Hepatic stellate cell (primary cell): Measurements from ENCODE around the gene ZWILCH.

Experiments
- DNase-seq: peaks from one replicate; pipeline ENCODE4 v3.0.0; 2011; ENCODE audit warnings: low spot score

ZWILCH gene

GRCh38 chr15:66545255-66545654, 40.1 kb downstream of the ZWILCH start:
- DNase-seq: no peak

- no peak for DNase-seq
Measured at GRCh38 chr15:66555685-66556084, 50.6 kb downstream of the ZWILCH start.

- DNase-seq: no peak
Measured at GRCh38 chr15:66558271-66558670, 53.1 kb downstream of the ZWILCH start.

GRCh38 chr15:66560856-66561525, 55.9 kb downstream of the ZWILCH start:
- DNase-seq: no peak

GRCh38 chr15:66563126-66563525, 58.0 kb downstream of the ZWILCH start:
- DNase-seq: no peak

- DNase-seq: no peak
Measured at GRCh38 chr15:66563566-66564110, 58.5 kb downstream of the ZWILCH start.

- no peak for DNase-seq
Measured at GRCh38 chr15:66564136-66565041, 59.3 kb downstream of the ZWILCH start.

GRCh38 chr15:66565141-66565641, 60.1 kb downstream of the ZWILCH start:
- no peak for DNase-seq

- peak; percentile 71 for DNase-seq
Measured at GRCh38 chr15:66565741-66566144, 60.6 kb downstream of the ZWILCH start, which contains the start of gene LCTL. Gene LCTL (minus strand): TSS chr15:66565998. CDS start chr15:66565365, 633 bp downstream.

- peak; percentile 78 for DNase-seq
Measured at GRCh38 chr15:66566963-66567531, 61.9 kb downstream of the ZWILCH start.

- no peak for DNase-seq
Measured at GRCh38 chr15:66567897-66568296, 62.8 kb downstream of the ZWILCH start.

- DNase-seq: no peak
Measured at GRCh38 chr15:66569461-66570137, 64.5 kb downstream of the ZWILCH start.

- no peak for DNase-seq
Measured at GRCh38 chr15:66570327-66570726, 65.2 kb downstream of the ZWILCH start.

- no peak for DNase-seq
Measured at GRCh38 chr15:66570842-66571478, 65.8 kb downstream of the ZWILCH start.

- DNase-seq: no peak
Measured at GRCh38 chr15:66572146-66572545, 67.0 kb downstream of the ZWILCH start.

- no peak for DNase-seq
Measured at GRCh38 chr15:66573348-66573718, 68.2 kb downstream of the ZWILCH start.

GRCh38 chr15:66573719-66574595, 68.8 kb downstream of the ZWILCH start:
- no peak for DNase-seq

- DNase-seq: no peak
Measured at GRCh38 chr15:66574596-66574950, 69.4 kb downstream of the ZWILCH start.

- no peak for DNase-seq
Measured at GRCh38 chr15:66578286-66578875, 73.3 kb downstream of the ZWILCH start.

- peak; percentile 46 for DNase-seq
Measured at GRCh38 chr15:66580643-66581042, 75.5 kb downstream of the ZWILCH start.
